GM12878 (cell line): ENCODE measurements around the gene MYO1D. TPM values are rescaled to one million over a fixed set of nuclear protein-coding genes. Genes with fewer than 3 reads are reported as not detected.

Experiments
- ATAC-seq: fragments of 200-7000 bp; cut with Tn5 transposase; 3 replicates; pipeline ENCODE4 v1.9.1; 2020; ENCODE audit warnings: mild to moderate bottlenecking, moderate library complexity
- BruUV-seq: library from RNA; stranded (reverse); fragments of 400-500 nt; replicated peaks from 2 replicates; lab custom pipeline; 2021; lab: Mats Ljungman, UMichigan
- CTCF ChIA-PET: fragments of 300-600 bp; sonication (Branson Sonifier 250); formaldehyde crosslinking; extraction: SDS; loops from one replicate; lab custom pipeline; 2021; ENCODE audit warnings: inconsistent platforms; lab: Yijun Ruan, JAX
- POLR2A ChIA-PET: fragments of 350-600 bp; formaldehyde crosslinking; extraction: SDS; loops from one replicate; lab custom pipeline; 2021; ENCODE audit warnings: inconsistent platforms; lab: Charles Lee
- RAD21 ChIA-PET: fragments of 300-600 bp; sonication (Branson Sonifier 250); formaldehyde crosslinking; loops from one replicate; lab custom pipeline; 2023; ENCODE audit warnings: antibody characterized with exemption; ENCODE audit not compliant: unreplicated experiment; lab: Charles Lee
- SMC1A ChIA-PET: fragments of 300-600 bp; sonication (Branson Sonifier 250); formaldehyde crosslinking; loops from one replicate; lab custom pipeline; 2023; ENCODE audit not compliant: unreplicated experiment, uncharacterized antibody; lab: Charles Lee
- DNase-seq: peaks from one replicate; pipeline ENCODE4 v3.0.0-alpha.2; 2011; ENCODE audit warnings: low read depth, low spot score
- FAIRE-seq: peaks from 3 replicates; lab custom pipeline; 2011; peaks lifted over from hg19 to GRCh38; lab: Jason Lieb, UNC
- H2AFZ ChIP-seq: 2 replicates; pipeline ENCODE4 v1.6.0; 2011; ENCODE audit warnings: low read depth, low read length, control low read depth; ENCODE audit not compliant: control insufficient read depth
- H3K27ac ChIP-seq: 2 replicates; pipeline ENCODE4 v1.5.1; 2011; ENCODE audit warnings: control low read depth; ENCODE audit not compliant: control insufficient read depth, insufficient read depth
- H3K27me3 ChIP-seq, 2 experiments: replicated peaks in 1 of 2; 2 replicates each; pipeline versions ENCODE4 v1.6.0 to v1.6.1; 2011; ENCODE audit warnings: low read length in 1 of 2; ENCODE audit not compliant: control insufficient read depth in 2 of 2, insufficient read depth in 2 of 2
- H3K36me3 ChIP-seq, 2 experiments: 2 replicates each; pipeline ENCODE4 v1.5.1; 2011; ENCODE audit warnings: low read length in 1 of 2; ENCODE audit not compliant: control insufficient read depth in 2 of 2, insufficient read depth in 2 of 2
- H3K4me1 ChIP-seq: 2 replicates; pipeline ENCODE4 v1.6.1; 2011; ENCODE audit warnings: mild to moderate bottlenecking, low read length, moderate library complexity, mixed read lengths; ENCODE audit not compliant: control insufficient read depth, insufficient read depth
- H3K4me2 ChIP-seq: 2 replicates; pipeline ENCODE4 v1.6.0; 2011; ENCODE audit warnings: control low read depth; ENCODE audit not compliant: control insufficient read depth, insufficient read depth
- H3K4me3 ChIP-seq: fragments of 200-600 bp; sonication (generic); 2 replicates; pipeline ENCODE4 v1.5.1; 2016
- H3K79me2 ChIP-seq: 2 replicates; pipeline ENCODE4 v1.6.0; 2011; ENCODE audit warnings: low read length; ENCODE audit not compliant: control insufficient read depth, insufficient read depth
- H3K9ac ChIP-seq: 2 replicates; pipeline ENCODE4 v1.8.0; 2011; ENCODE audit warnings: low read length, control low read depth, mixed read lengths; ENCODE audit not compliant: control insufficient read depth, insufficient read depth
- H3K9me3 ChIP-seq: replicated peaks from 3 replicates; pipeline ENCODE4 v1.5.1; 2011; ENCODE audit warnings: mild to moderate bottlenecking, low read length; ENCODE audit not compliant: control insufficient read depth, insufficient read depth
- H4K20me1 ChIP-seq: 2 replicates; pipeline ENCODE4 v1.6.0; 2011; ENCODE audit not compliant: control insufficient read depth, insufficient read depth
- E2F4 ChIP-seq: IDR thresholded peaks from 2 replicates; pipeline ENCODE4 v1.6.1; 2012; ENCODE audit warnings: low read depth, low read length, improper control_type of control experiment
- ETV6 ChIP-seq, 2 experiments: fragments of 450-650 bp in 1 of 2; IDR thresholded peaks in 1 of 2; conservative IDR thresholded peaks in 1 of 2; 2 replicates each; pipeline ENCODE4 v1.6.1; 2014; ENCODE audit warnings: antibody characterized with exemption in 1 of 2, borderline replicate concordance in 1 of 2, low read depth in 1 of 2, mild to moderate bottlenecking in 1 of 2, moderate library complexity in 1 of 2
- HDAC6 ChIP-seq: fragments of 200-600 bp; sonication (generic); IDR thresholded peaks from one replicate; pipeline ENCODE4 v1.8.0; 2017; ENCODE audit warnings: antibody characterized with exemption; ENCODE audit not compliant: unreplicated experiment
- IRF5 ChIP-seq: fragments of 450-650 bp; IDR thresholded peaks from 2 replicates; pipeline ENCODE4 v1.6.1; 2017; ENCODE audit warnings: borderline replicate concordance
- MYC ChIP-seq: IDR thresholded peaks from 2 replicates; pipeline ENCODE4 v1.6.1; 2011; ENCODE audit warnings: mild to moderate bottlenecking, low read length, moderate library complexity, inconsistent platforms; ENCODE audit not compliant: insufficient read depth, insufficient replicate concordance, insufficient read length, severe bottlenecking
- SMC3 ChIP-seq: IDR thresholded peaks from 2 replicates; pipeline ENCODE4 v1.6.1; 2011; ENCODE audit warnings: low read length, improper control_type of control experiment, borderline replicate concordance
- SREBF1 ChIP-seq: IDR thresholded peaks from 2 replicates; pipeline ENCODE4 v1.6.1; 2012; ENCODE audit warnings: mild to moderate bottlenecking, low read length
- WGBS: methylation state at CpG from one replicate; pipeline ENCODE4 v1.1.6; 2016; ENCODE audit warnings: low lambda C conversion rate; ENCODE audit not compliant: insufficient replicate concordance, insufficient coverage; ENCODE audit errors: missing lambda C conversion rate; 5-methylcytosine and 5-hydroxymethylcytosine counted together
- in situ Hi-C: fragments of 300-500 bp; cut with MboI; formaldehyde crosslinking; loops from 9 replicates; pipeline ENCODE4 v1.14.3; 2018; ENCODE audit warnings: mixed read lengths
- intact Hi-C: fragments of 100-400 bp; cut with micrococcal nuclease; formaldehyde crosslinking; loops from one replicate; pipeline ENCODE4 v1.14.2; 2022; ENCODE audit not compliant: unreplicated experiment
- polyA plus RNA-seq, 11 experiments: library from polyadenylated mRNA; depleted of rRNA in 4 of 11; unstranded in 6 of 11; stranded (reverse) in 5 of 11; fragments of >200 nt; fragmentation: Nextera tagmentation in 4 of 11; fragmentation: Illumina TruSeq in 1 of 11; extraction: Ambion mirVana in 4 of 11; extraction: Trizol in 1 of 11; gene quantifications; 1 replicate in 1 of 11; 2 replicates in 10 of 11; pipeline versions ENCODE4 v1.2.1 to v1.2.3, GENCODE V29; 2011 to 2016; ENCODE audit warnings: inconsistent platforms in 2 of 11, missing spikeins in 2 of 11, low read depth in 1 of 11
- total RNA-seq, 4 experiments: library from RNA; depleted of rRNA in 3 of 4; stranded (reverse); fragments of >200 nt in 3 of 4; fragmentation: Illumina TruSeq in 1 of 4; extraction: Trizol in 1 of 4; gene quantifications; 2 replicates each; pipeline versions ENCODE4 v1.2.1 to v1.2.3, GENCODE V29; 2013 to 2021

The MYO1D gene
- total and polyA plus RNA-seq, 10 of the 15 experiments (the other 5 are each of a cell fraction or from before 2014, with no cell fraction given), result 1.8 to 37.7 (median 25.4) TPM

GRCh38 chr17:32467949-32468348, 409.0 kb downstream of the MYO1D start (continued):
- TF ChIP-seq ETV6 (conservative IDR thresholded peaks at IDR 0.05 in 1 of 2, IDR thresholded peaks at IDR 0.05 in 1 of 2; ENCODE audit: borderline replicate concordance in 1 of 2, low read depth in 1 of 2) (no peak), SMC3 (no peak)

GRCh38 chr17:32464374-32464773, 412.6 kb downstream of the MYO1D start:
- SMC1A ChIA-PET, result interaction anchor here (0.7 to 3.6 kb wide), 12 partner anchors 19 to 557 kb away, joined by 3 to 32 read pairs (median 5); partner anchors contain the start of gene PSMD11
- in situ Hi-C loops, result loop anchor here (25.0 kb wide), 1 partner anchor 448 kb away; no protein-coding TSS in a partner anchor
- BruUV-seq, result no TSS peak

More at GRCh38 chr17:32464374-32464773, 412.6 kb downstream of the MYO1D start:
- peaks cover 10 to 36% of the 10 kb centered on the region in 2 experiments for H3K36me3 ChIP-seq
- no peak overlapping the region for H3K27ac ChIP-seq
- ChIA-PET RAD21 (interaction anchor here (1.5 to 2.2 kb wide), 2 partner anchors 20 to 22 kb away, joined by 8 to 11 read pairs; partner anchors contain the start of gene CDK5R1), CTCF (interaction anchor here (0.6 to 7.4 kb wide), 19 partner anchors 9 to 472 kb away, joined by 3 to 127 read pairs (median 6); partner anchors contain the start of genes CDK5R1, MYO1D and PSMD11), POLR2A (interaction anchor here (0.6 to 1.9 kb wide), 3 partner anchors 18 to 25 kb away, joined by 3 to 7 read pairs (median 5); no protein-coding TSS in a partner anchor)
- H3K79me2 ChIP-seq, result no peaks in the 10 kb centered on the region; the same call in 1 of the 2 replicates
- H3K9me3 ChIP-seq, result no peaks in the 10 kb centered on the region
- no peaks in the 10 kb centered on the region for H3K27me3 ChIP-seq
- no peak for FAIRE-seq
- H4K20me1 ChIP-seq, result no peaks in the 10 kb centered on the region
- TF ChIP-seq SMC3 (no peak), HDAC6 (no peak), E2F4 (no peak), IRF5 (no peak), MYC (no peak), SREBF1 (no peak)
- H3K4me2 ChIP-seq, result no peak overlapping the region
- ATAC-seq, result no peak
- intact Hi-C loops, result loop anchor here (5.0 kb wide), 2 partner anchors 143 to 293 kb away; no protein-coding TSS in a partner anchor
- 100% methylated on average over 1 of the region's 1 CpG for WGBS
- no peaks in the 10 kb centered on the region for H3K4me1 ChIP-seq
- H3K4me3 ChIP-seq, result no peak overlapping the region
- no peak overlapping the region for H3K9ac ChIP-seq
- H2AFZ ChIP-seq, result no peak overlapping the region
- no peak for DNase-seq
